HCT116 (cell line): ENCODE measurements around the gene RASGRF2.

ENCODE experiments used
- CEBPB ChIP-seq: IDR thresholded peaks from 2 replicates; pipeline ENCODE4 v1.6.1; 2012; ENCODE audit warnings: low read depth
- EGR1 ChIP-seq: IDR thresholded peaks from 2 replicates; pipeline ENCODE4 v1.6.1; 2012; ENCODE audit warnings: low read depth
- EZH2 ChIP-seq: fragments of 200-600 bp; sonication (generic); IDR thresholded peaks from 2 replicates; pipeline ENCODE4 v1.6.1; 2017; ENCODE audit warnings: antibody characterized with exemption, mixed run types
- EZH2phosphoT487 ChIP-seq: fragments of 200-600 bp; IDR thresholded peaks from 2 replicates; pipeline ENCODE4 v1.6.1; 2018; ENCODE audit warnings: antibody characterized with exemption, borderline replicate concordance
- JUND ChIP-seq: IDR thresholded peaks from 2 replicates; pipeline ENCODE4 v1.6.1; 2012
- POLR2A ChIP-seq: IDR thresholded peaks from 2 replicates; pipeline ENCODE4 v1.7.0; 2011; ENCODE audit warnings: borderline replicate concordance; ENCODE audit not compliant: insufficient read depth, insufficient read length; ENCODE audit errors: extremely low read depth
- POLR2AphosphoS5 ChIP-seq: IDR thresholded peaks from 2 replicates; pipeline ENCODE4 v1.6.1; 2011; ENCODE audit warnings: mild to moderate bottlenecking, low read depth, low read length, moderate library complexity
- SIN3A ChIP-seq: IDR thresholded peaks from 2 replicates; pipeline ENCODE4 v1.6.1; 2012; ENCODE audit warnings: low read depth
- YY1 ChIP-seq: IDR thresholded peaks from 2 replicates; pipeline ENCODE4 v1.6.1; 2011; ENCODE audit warnings: low read length, low read depth, moderate library complexity, mild to moderate bottlenecking; ENCODE audit not compliant: insufficient replicate concordance; ENCODE audit errors: extremely low read depth
- ZNF274 ChIP-seq: fragments of 200-500 bp; sonication (Bioruptor generic); IDR thresholded peaks from 2 replicates; pipeline ENCODE4 v1.6.1; 2014; ENCODE audit warnings: mild to moderate bottlenecking, low read depth, low read length, inconsistent platforms
- TF ChIP-seq, protein P1 (sequence below), 3 experiments: fragments of 200-600 bp in 1 of 3; sonication (generic) in 1 of 3; IDR thresholded peaks in 2 of 3; conservative IDR thresholded peaks in 1 of 3; 2 replicates each; pipeline ENCODE4 v1.5.1; 2012 to 2017; ENCODE audit warnings: low read depth in 2 of 3, low read length in 2 of 3, antibody characterized with exemption in 1 of 3, borderline replicate concordance in 1 of 3, control low read depth in 1 of 3, mild to moderate bottlenecking in 1 of 3, mixed read lengths in 1 of 3, mixed run types in 1 of 3, moderate library complexity in 1 of 3; ENCODE audit not compliant: insufficient read depth in 1 of 3
- TF ChIP-seq, protein P2 (sequence below): IDR thresholded peaks from 2 replicates; pipeline ENCODE4 v1.6.1; 2012
- TF ChIP-seq, protein P3 (sequence below): IDR thresholded peaks from 2 replicates; pipeline ENCODE4 v1.6.1; 2012; ENCODE audit warnings: low read depth
- TF ChIP-seq, protein P4 (sequence below): IDR thresholded peaks from 2 replicates; pipeline ENCODE4 v1.6.1; 2012

DNA sequence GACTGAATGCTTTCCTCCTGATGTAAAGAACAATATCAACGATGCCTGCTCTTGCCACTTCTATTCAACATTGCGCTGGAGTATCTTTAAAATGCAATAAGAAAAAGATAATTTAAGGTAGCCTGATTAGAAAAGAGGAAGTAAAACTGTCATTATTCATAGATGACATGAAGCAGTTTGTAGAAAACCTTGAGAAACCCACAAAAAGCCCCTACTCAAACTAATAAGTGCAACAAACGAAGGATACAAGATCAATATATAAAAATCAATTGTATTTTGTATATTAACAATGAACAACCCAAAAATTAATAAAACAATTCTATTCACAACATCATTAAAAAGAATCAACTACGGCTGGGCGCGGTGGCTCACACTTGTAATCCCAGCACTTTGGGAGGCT, 196.6 kb downstream of the RASGRF2 start:
- TF ChIP-seq, protein P1, sequence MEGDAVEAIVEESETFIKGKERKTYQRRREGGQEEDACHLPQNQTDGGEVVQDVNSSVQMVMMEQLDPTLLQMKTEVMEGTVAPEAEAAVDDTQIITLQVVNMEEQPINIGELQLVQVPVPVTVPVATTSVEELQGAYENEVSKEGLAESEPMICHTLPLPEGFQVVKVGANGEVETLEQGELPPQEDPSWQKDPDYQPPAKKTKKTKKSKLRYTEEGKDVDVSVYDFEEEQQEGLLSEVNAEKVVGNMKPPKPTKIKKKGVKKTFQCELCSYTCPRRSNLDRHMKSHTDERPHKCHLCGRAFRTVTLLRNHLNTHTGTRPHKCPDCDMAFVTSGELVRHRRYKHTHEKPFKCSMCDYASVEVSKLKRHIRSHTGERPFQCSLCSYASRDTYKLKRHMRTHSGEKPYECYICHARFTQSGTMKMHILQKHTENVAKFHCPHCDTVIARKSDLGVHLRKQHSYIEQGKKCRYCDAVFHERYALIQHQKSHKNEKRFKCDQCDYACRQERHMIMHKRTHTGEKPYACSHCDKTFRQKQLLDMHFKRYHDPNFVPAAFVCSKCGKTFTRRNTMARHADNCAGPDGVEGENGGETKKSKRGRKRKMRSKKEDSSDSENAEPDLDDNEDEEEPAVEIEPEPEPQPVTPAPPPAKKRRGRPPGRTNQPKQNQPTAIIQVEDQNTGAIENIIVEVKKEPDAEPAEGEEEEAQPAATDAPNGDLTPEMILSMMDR (IDR thresholded peaks at IDR 0.05 in 2 of 3, conservative IDR thresholded peaks at IDR 0.05 in 1 of 3; ENCODE audit: borderline replicate concordance in 1 of 3, insufficient read depth in 1 of 3, low read depth in 2 of 3, low read length in 2 of 3), result no peak
- TF ChIP-seq EZH2 (no peak), EZH2phosphoT487 (no peak), POLR2AphosphoS5 (no peak), SIN3A (no peak), JUND (no peak), EGR1 (no peak), ZNF274 (no peak), CEBPB (no peak), POLR2A (no peak), YY1 (no peak)
- TF ChIP-seq, protein P2, sequence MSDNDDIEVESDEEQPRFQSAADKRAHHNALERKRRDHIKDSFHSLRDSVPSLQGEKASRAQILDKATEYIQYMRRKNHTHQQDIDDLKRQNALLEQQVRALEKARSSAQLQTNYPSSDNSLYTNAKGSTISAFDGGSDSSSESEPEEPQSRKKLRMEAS, result no peak
- TF ChIP-seq, protein P3, sequence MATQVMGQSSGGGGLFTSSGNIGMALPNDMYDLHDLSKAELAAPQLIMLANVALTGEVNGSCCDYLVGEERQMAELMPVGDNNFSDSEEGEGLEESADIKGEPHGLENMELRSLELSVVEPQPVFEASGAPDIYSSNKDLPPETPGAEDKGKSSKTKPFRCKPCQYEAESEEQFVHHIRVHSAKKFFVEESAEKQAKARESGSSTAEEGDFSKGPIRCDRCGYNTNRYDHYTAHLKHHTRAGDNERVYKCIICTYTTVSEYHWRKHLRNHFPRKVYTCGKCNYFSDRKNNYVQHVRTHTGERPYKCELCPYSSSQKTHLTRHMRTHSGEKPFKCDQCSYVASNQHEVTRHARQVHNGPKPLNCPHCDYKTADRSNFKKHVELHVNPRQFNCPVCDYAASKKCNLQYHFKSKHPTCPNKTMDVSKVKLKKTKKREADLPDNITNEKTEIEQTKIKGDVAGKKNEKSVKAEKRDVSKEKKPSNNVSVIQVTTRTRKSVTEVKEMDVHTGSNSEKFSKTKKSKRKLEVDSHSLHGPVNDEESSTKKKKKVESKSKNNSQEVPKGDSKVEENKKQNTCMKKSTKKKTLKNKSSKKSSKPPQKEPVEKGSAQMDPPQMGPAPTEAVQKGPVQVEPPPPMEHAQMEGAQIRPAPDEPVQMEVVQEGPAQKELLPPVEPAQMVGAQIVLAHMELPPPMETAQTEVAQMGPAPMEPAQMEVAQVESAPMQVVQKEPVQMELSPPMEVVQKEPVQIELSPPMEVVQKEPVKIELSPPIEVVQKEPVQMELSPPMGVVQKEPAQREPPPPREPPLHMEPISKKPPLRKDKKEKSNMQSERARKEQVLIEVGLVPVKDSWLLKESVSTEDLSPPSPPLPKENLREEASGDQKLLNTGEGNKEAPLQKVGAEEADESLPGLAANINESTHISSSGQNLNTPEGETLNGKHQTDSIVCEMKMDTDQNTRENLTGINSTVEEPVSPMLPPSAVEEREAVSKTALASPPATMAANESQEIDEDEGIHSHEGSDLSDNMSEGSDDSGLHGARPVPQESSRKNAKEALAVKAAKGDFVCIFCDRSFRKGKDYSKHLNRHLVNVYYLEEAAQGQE, result no peak
- TF ChIP-seq, protein P4, sequence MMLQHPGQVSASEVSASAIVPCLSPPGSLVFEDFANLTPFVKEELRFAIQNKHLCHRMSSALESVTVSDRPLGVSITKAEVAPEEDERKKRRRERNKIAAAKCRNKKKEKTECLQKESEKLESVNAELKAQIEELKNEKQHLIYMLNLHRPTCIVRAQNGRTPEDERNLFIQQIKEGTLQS, result no peak
